CD14-positive monocyte (primary cell): ENCODE data around the gene TGFB2. TPM values are rescaled to one million over a fixed set of nuclear protein-coding genes. Genes with fewer than 3 reads are reported as not detected.

Experiments
- DNase-seq, 3 donors: peaks; one replicate each; pipeline ENCODE4 v3.0.0-alpha.2; 2011 to 2022
- H2AFZ ChIP-seq: 2 replicates; pipeline ENCODE4 v1.6.0; 2012; ENCODE audit warnings: mild to moderate bottlenecking, low read depth, low read length, inconsistent platforms; ENCODE audit not compliant: insufficient read depth, poor library complexity, severe bottlenecking
- H3K27ac ChIP-seq, 2 donors: 1 replicate in 1 of 2; 2 replicates in 1 of 2; pipeline ENCODE4 v1.5.1; 2012 to 2013; ENCODE audit warnings: low read length in 2 of 2, control low read depth in 1 of 2, inconsistent platforms in 1 of 2, low read depth in 1 of 2, mild to moderate bottlenecking in 1 of 2
- H3K27me3 ChIP-seq, 2 donors: one replicate each; pipeline versions ENCODE4 v1.6.0 to v1.6.1; 2011 to 2013; ENCODE audit warnings: low read length in 2 of 2; ENCODE audit not compliant: control insufficient read depth in 2 of 2, insufficient read depth in 2 of 2
- H3K36me3 ChIP-seq, 2 donors: replicated peaks in 1 of 2; 1 replicate in 1 of 2; 2 replicates in 1 of 2; pipeline versions ENCODE4 v1.5.1 to v1.6.1; 2012 to 2013; ENCODE audit warnings: low read length in 2 of 2, control low read depth in 1 of 2, inconsistent platforms in 1 of 2, mild to moderate bottlenecking in 1 of 2; ENCODE audit not compliant: insufficient read depth in 2 of 2, control insufficient read depth in 1 of 2
- H3K4me1 ChIP-seq, 2 donors: 1 replicate in 1 of 2; 2 replicates in 1 of 2; pipeline versions ENCODE4 v1.5.1 to v1.6.1; 2012 to 2013; ENCODE audit warnings: low read length in 2 of 2, control low read depth in 1 of 2, inconsistent platforms in 1 of 2, mild to moderate bottlenecking in 1 of 2, moderate library complexity in 1 of 2; ENCODE audit not compliant: insufficient read depth in 2 of 2, control insufficient read depth in 1 of 2
- H3K4me2 ChIP-seq: replicated peaks from 2 replicates; pipeline ENCODE3; 2012; ENCODE audit warnings: low read length, moderate library complexity, mild to moderate bottlenecking; ENCODE audit not compliant: poor library complexity, severe bottlenecking; ENCODE audit errors: extremely low read depth
- H3K4me3 ChIP-seq, 3 experiments: fragments of 200-600 bp in 1 of 3; sonication (generic) in 1 of 3; replicated peaks in 1 of 3; 1 replicate in 2 of 3; 2 replicates in 1 of 3; pipeline ENCODE4 v1.5.1; 2011 to 2013; ENCODE audit warnings: low read length in 3 of 3, mild to moderate bottlenecking in 3 of 3, control low read depth in 2 of 3, low read depth in 2 of 3, inconsistent platforms in 1 of 3, moderate library complexity in 1 of 3
- H3K79me2 ChIP-seq: 2 replicates; pipeline ENCODE4 v1.6.0; 2012; ENCODE audit warnings: mild to moderate bottlenecking, control low read depth, inconsistent platforms, low read length, moderate library complexity; ENCODE audit not compliant: insufficient read depth
- H3K9ac ChIP-seq: 2 replicates; pipeline ENCODE4 v1.6.0; 2017; ENCODE audit warnings: low read length, mild to moderate bottlenecking; ENCODE audit not compliant: insufficient read depth, poor library complexity, severe bottlenecking
- H3K9me3 ChIP-seq, 2 donors: replicated peaks in 1 of 2; 1 replicate in 1 of 2; 2 replicates in 1 of 2; pipeline versions ENCODE4 v1.5.1 to v1.6.1; 2012 to 2013; ENCODE audit warnings: low read length in 2 of 2, control low read depth in 1 of 2; ENCODE audit not compliant: control insufficient read depth in 1 of 2, insufficient read depth in 1 of 2
- H4K20me1 ChIP-seq: 2 replicates; pipeline ENCODE4 v1.6.0; 2012; ENCODE audit warnings: mild to moderate bottlenecking, low read length, control low read depth, moderate library complexity; ENCODE audit not compliant: insufficient read depth
- H3K27ac Mint-ChIP-seq, 7 donors: one replicate each; pipeline ENCODE4 v1.8.0; 2020; ENCODE audit warnings: mild to moderate bottlenecking in 7 of 7, mixed read lengths in 7 of 7, moderate library complexity in 6 of 7, inconsistent platforms in 2 of 7
- H3K27me3 Mint-ChIP-seq, 3 donors: one replicate each; pipeline ENCODE4 v1.8.0; 2021 to 2022; ENCODE audit warnings: low read depth in 3 of 3, mild to moderate bottlenecking in 3 of 3, mixed read lengths in 3 of 3, moderate library complexity in 3 of 3, inconsistent platforms in 1 of 3
- H3K36me3 Mint-ChIP-seq, 2 donors: one replicate each; pipeline ENCODE4 v1.8.0; 2020; ENCODE audit warnings: mixed read lengths in 2 of 2, inconsistent platforms in 1 of 2, mild to moderate bottlenecking in 1 of 2
- H3K4me1 Mint-ChIP-seq: one replicate; pipeline ENCODE4 v1.8.0; 2020; ENCODE audit warnings: mild to moderate bottlenecking, mixed read lengths
- H3K4me3 Mint-ChIP-seq, 2 donors: one replicate each; pipeline ENCODE4 v1.8.0; 2020; ENCODE audit warnings: mild to moderate bottlenecking in 2 of 2, mixed read lengths in 2 of 2, moderate library complexity in 1 of 2
- H3K9me3 Mint-ChIP-seq, 7 donors: one replicate each; pipeline ENCODE4 v1.8.0; 2020 to 2022; ENCODE audit warnings: mixed read lengths in 7 of 7, mild to moderate bottlenecking in 6 of 7, moderate library complexity in 6 of 7, inconsistent platforms in 2 of 7
- CTCF ChIP-seq: fragments of 200-600 bp; IDR thresholded peaks from one replicate; pipeline ENCODE4 v1.8.0; 2022; ENCODE audit warnings: antibody characterized with exemption, mild to moderate bottlenecking
- WGBS: methylation state at CpG from one replicate; pipeline ENCODE4 v1.1.5; 2013; ENCODE audit warnings: missing lambda C conversion rate; ENCODE audit not compliant: insufficient coverage; 5-methylcytosine and 5-hydroxymethylcytosine counted together
- intact Hi-C, 2 donors: fragments of 100-400 bp; cut with micrococcal nuclease; formaldehyde crosslinking; loops; one replicate each; pipeline versions ENCODE4 v1.15.0 to v1.15.1; 2023
- polyA plus RNA-seq, 3 donors: library from polyadenylated mRNA; depleted of rRNA in 1 of 3; unstranded in 2 of 3; stranded (reverse) in 1 of 3; fragments of 300-500 nt in 2 of 3; fragments of >200 nt in 1 of 3; fragmentation: Illumina TruSeq in 2 of 3; gene quantifications; 1 replicate in 2 of 3; 2 replicates in 1 of 3; pipeline ENCODE4 v1.2.3, GENCODE V29; 2012 to 2021

Gene TGFB2
- polyA plus RNA-seq, 3 donors: 0.01 TPM; not detected in 2

GRCh38 chr1:218351391-218352074 lies 6.4 kb downstream of the TGFB2 start:
- Histone ChIP-seq H3K36me3 (no peaks in the 10 kb centered on the region), H3K9ac (peak overlapping the region; percentile 17), H3K27ac (peak overlapping the region; percentile 58 to 79), H3K9me3 (no peaks in the 10 kb centered on the region), H2AFZ (peak overlapping the region; percentile 71), H3K27me3 (peaks cover 30 to 33% of the 10 kb centered on the region in 2 donors), H3K4me1 (peaks cover 28 to 32% of the 10 kb centered on the region in 2 donors), H3K4me3 (peak overlapping the region; percentile 38 to 83 (median 70)), H4K20me1 (no peaks in the 10 kb centered on the region), H3K79me2 (no peaks in the 10 kb centered on the region), H3K4me2 (peak overlapping the region; percentile 76)
- Mint-ChIP-seq H3K9me3 (peaks cover 0 to 6% (median 1%) of the 10 kb centered on the region in 7 donors), H3K4me3 (peak overlapping the region; percentile 83 to 92), H3K36me3 (peaks cover 5 to 6% of the 10 kb centered on the region in 2 donors), H3K4me1 (peaks cover 33% of the 10 kb centered on the region), H3K27ac (peak overlapping the region; percentile 81 to 94 (median 92)), H3K27me3 (peaks cover 9 to 28% (median 17%) of the 10 kb centered on the region in 3 donors)
- peak; percentile 64 to 83 (median 76) for DNase-seq
- 0% methylated on average over 1 of the region's 10 CpGs for WGBS
- peak; percentile 83 for TF ChIP-seq CTCF
- intact Hi-C loops: no loop called here

- H3K79me2 ChIP-seq: no peaks in the 10 kb centered on the region
Observed at GRCh38 chr1:218352075-218352438, 6.9 kb downstream of the TGFB2 start.

More at GRCh38 chr1:218352075-218352438, 6.9 kb downstream of the TGFB2 start:
- Histone ChIP-seq H3K4me3 (no peak overlapping the region), H4K20me1 (no peaks in the 10 kb centered on the region), H3K9ac (no peak overlapping the region), H3K4me2 (no peak overlapping the region), H3K27ac (peak overlapping the region in 1 of 2 donors; percentile 79), H3K27me3 (peaks cover 28% of the 10 kb centered on the region in 2 donors), H3K9me3 (no peaks in the 10 kb centered on the region), H2AFZ (no peak overlapping the region), H3K36me3 (no peaks in the 10 kb centered on the region), H3K4me1 (peaks cover 24 to 31% of the 10 kb centered on the region in 2 donors)
- intact Hi-C loops: no loop called here
- 97% methylated on average over 5 of the region's 8 CpGs for WGBS
- Mint-ChIP-seq H3K4me3 (no peak overlapping the region), H3K27me3 (peaks cover 10 to 23% (median 20%) of the 10 kb centered on the region in 3 donors), H3K27ac (no peak overlapping the region), H3K4me1 (peaks cover 33% of the 10 kb centered on the region), H3K36me3 (peaks cover 0 to 1% of the 10 kb centered on the region in 2 donors), H3K9me3 (peaks cover 0 to under 1% (median under 1%) of the 10 kb centered on the region in 7 donors)
- no peak for TF ChIP-seq CTCF
- DNase-seq: no peak
